Activated naive CD8-positive, alpha-beta T cell treated with anti-CD3 and anti-CD28 coated beads, Interleukin-2, amount 50 U/mL, for 16 hours (primary cell): ENCODE data around the gene TMEM243.

ENCODE experiments used
- DNase-seq: peaks from one replicate; pipeline ENCODE4 v3.0.0-alpha.2; 2020; ENCODE audit warnings: low read depth, low spot score

The TMEM243 gene

GRCh38 chr7:87159538-87159937 is 60.0 kb downstream of the TMEM243 start:
- DNase-seq: no peak

- no peak for DNase-seq
Observed at GRCh38 chr7:87156709-87157108, 62.8 kb downstream of the TMEM243 start.

- DNase-seq: no peak
Observed at GRCh38 chr7:87155788-87156187, 63.7 kb downstream of the TMEM243 start.

- no peak for DNase-seq
Observed at GRCh38 chr7:87154569-87154968, 65.0 kb downstream of the TMEM243 start.

GRCh38 chr7:87154166-87154565 is 65.4 kb downstream of the TMEM243 start:
- no peak for DNase-seq

- DNase-seq: no peak
Observed at GRCh38 chr7:87152897-87153641, 66.5 kb downstream of the TMEM243 start.

- DNase-seq: peak; percentile 70
Observed at GRCh38 chr7:87152112-87152896, 67.2 kb downstream of the TMEM243 start, which contains the start of gene DMTF1. DMTF1 (plus strand) TSS chr7:87152453; CDS start chr7:87164942, 12,489 bp downstream.

- DNase-seq: no peak
Observed at GRCh38 chr7:87151729-87152111, 67.8 kb downstream of the TMEM243 start.

GRCh38 chr7:87151002-87151728 is 68.4 kb downstream of the TMEM243 start:
- no peak for DNase-seq

- DNase-seq: no peak
Observed at GRCh38 chr7:87148332-87148955, 71.1 kb downstream of the TMEM243 start.

GRCh38 chr7:87147500-87147899 is 72.0 kb downstream of the TMEM243 start:
- DNase-seq: no peak

GRCh38 chr7:87146740-87147386 is 72.7 kb downstream of the TMEM243 start:
- no peak for DNase-seq
